Measurements from ENCODE around the gene NHSL1.

Gene NHSL1

GRCh38 chr6:138523347-138524210, 24.3 kb upstream of the NHSL1 start:
- TF ChIP-seq CTCF (IDR thresholded peaks at IDR 0.05; ENCODE audit: borderline replicate concordance, insufficient read depth, low read depth, low read length), result no peak
- no peak overlapping the region for H3K4me3 ChIP-seq (ENCODE audit: low read depth, low read length)

DNA sequence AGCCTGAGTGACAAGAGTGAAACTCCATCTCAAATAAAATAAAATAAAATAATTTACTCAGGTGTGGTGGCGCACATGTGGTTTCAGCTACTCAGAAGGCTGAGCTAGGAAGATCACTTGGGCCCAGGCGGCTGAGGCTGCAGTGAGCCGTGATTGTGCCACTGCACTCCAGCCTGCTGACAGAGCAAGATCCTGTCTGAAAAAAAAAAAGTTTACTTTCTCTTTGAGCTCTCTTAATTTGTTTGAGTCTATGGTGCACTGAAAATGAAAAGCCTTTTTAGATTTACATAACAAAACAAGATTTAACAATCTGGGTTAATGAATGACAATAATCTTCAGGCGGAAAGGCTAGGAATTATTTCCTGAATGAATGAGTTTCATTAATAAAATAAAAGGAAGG, 23.3 kb upstream of the NHSL1 start:
- no peak for TF ChIP-seq CTCF (IDR thresholded peaks at IDR 0.05; ENCODE audit: borderline replicate concordance, insufficient read depth, low read depth, low read length)
- no peak overlapping the region for H3K4me3 ChIP-seq (ENCODE audit: low read depth, low read length)

- no peak for TF ChIP-seq CTCF (IDR thresholded peaks at IDR 0.05; ENCODE audit: borderline replicate concordance, insufficient read depth, low read depth, low read length)
- H3K4me3 ChIP-seq (ENCODE audit: low read depth, low read length), result no peak overlapping the region
Observed at GRCh38 chr6:138521790-138522189, 22.5 kb upstream of the NHSL1 start.

- no peak for TF ChIP-seq CTCF (IDR thresholded peaks at IDR 0.05; ENCODE audit: borderline replicate concordance, insufficient read depth, low read depth, low read length)
- H3K4me3 ChIP-seq (ENCODE audit: low read depth, low read length), result no peak overlapping the region
Observed at GRCh38 chr6:138520463-138520862, 21.2 kb upstream of the NHSL1 start.

DNA sequence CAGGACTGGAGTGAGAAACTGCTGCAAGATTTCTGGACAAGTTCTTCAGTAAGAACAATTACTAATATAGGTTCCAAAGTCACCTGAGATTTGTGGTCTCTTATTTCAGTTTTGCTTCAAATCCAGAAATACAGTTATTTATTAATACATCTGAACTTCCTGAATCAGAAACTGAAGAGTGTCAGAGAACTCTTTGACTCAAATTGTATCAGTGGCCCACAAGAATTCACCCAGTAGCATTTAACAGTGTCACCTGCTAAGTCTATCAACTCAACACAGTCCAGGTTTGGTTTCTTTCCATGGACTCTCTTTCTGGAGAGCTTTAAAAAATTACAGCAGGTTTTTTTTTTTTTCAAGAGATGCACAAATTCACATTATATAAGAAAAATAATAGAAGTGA, 18.8 kb upstream of the NHSL1 start:
- no peak for TF ChIP-seq CTCF (IDR thresholded peaks at IDR 0.05; ENCODE audit: borderline replicate concordance, insufficient read depth, low read depth, low read length)
- H3K4me3 ChIP-seq (ENCODE audit: low read depth, low read length), result no peak overlapping the region

DNA sequence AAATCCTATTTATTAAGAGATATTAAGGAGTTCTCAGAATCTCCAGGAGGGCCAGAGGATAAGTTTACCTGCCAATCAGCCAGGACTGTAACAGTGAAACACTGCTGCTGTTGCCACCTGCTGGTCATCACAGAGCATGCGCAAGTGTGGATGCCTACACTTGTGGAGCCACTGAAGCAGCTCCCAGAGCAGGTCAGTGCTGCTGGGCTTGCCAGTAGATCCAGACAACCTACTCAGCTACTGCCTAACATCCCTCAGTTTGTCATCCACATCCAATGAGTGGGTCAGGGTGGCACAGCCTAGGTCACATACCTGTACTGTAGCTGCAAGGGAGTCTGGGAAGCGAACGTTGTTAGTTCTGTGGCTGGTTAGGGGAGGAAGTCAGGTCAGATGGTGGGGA, 18.3 kb upstream of the NHSL1 start:
- no peak overlapping the region for H3K4me3 ChIP-seq (ENCODE audit: low read depth, low read length)
- peak; percentile 72 for TF ChIP-seq CTCF (IDR thresholded peaks at IDR 0.05; ENCODE audit: borderline replicate concordance, insufficient read depth, low read depth, low read length)

DNA sequence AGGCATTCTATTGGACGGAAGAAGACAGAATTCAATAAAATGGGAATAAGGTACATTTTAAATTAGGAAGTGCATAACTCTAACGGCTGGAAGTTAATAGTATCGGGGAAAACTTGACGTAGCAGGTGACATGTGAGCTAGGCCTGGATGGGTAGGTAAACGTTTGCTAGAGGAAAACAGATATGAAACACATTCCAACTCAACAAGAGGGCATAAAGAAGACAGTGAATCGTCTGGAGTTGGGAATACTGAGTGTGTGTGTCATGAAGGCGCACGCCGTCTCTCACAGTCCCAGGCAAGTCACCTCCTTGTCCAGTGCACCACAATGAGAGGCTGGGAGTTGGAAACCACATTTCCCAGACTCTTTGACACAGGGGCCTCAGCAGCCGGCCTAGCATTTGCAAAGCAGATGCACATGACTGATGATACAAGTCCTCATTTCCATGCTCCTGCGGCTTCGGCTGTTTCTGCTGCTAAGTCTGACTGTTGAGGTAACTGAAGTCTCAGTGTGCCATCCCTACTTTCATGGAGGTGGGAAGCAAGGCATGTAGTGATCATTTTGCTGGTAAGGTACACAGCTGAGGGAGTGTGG, 16.5 kb upstream of the NHSL1 start:
- TF ChIP-seq CTCF (IDR thresholded peaks at IDR 0.05; ENCODE audit: borderline replicate concordance, insufficient read depth, low read depth, low read length), result no peak
- no peak overlapping the region for H3K4me3 ChIP-seq (ENCODE audit: low read depth, low read length)
